Psoas muscle (tissue), 8 donors: Measurements from ENCODE around the gene CCDC40. TPM values are rescaled to one million over a fixed set of nuclear protein-coding genes. Genes with fewer than 3 reads are reported as not detected.
A peak's percentile ranks its signal among the peaks of the same experiment; 100 is the strongest.
"Not testable (repeated sequence)": the region's sequence is repeated elsewhere in the genome, so short reads cannot be mapped to it uniquely, and the experiment has no call there.

Source experiments
- ATAC-seq, 4 donors: fragments of 200-7000 bp; cut with Tn5 transposase; one replicate each; pipeline ENCODE4 v1.9.1; 2020; ENCODE audit warnings: moderate library complexity in 3 of 4, mild to moderate bottlenecking in 2 of 4
- DNase-seq, 2 donors: peaks; one replicate each; pipeline ENCODE4 v3.0.0-alpha.2; 2020
- H3K27ac ChIP-seq: fragments of 200-600 bp; one replicate; pipeline ENCODE4 v1.8.0; 2022
- H3K27me3 ChIP-seq, 3 donors: fragments of 200-600 bp in 1 of 3; one replicate each; pipeline versions ENCODE4 v1.6.1 to v1.8.0; 2013 to 2022; ENCODE audit warnings: low read length in 2 of 3, mild to moderate bottlenecking in 2 of 3, moderate library complexity in 1 of 3; ENCODE audit not compliant: insufficient read depth in 3 of 3
- H3K36me3 ChIP-seq, 2 donors: fragments of 200-600 bp in 1 of 2; one replicate each; pipeline versions ENCODE4 v1.6.1 to v1.8.0; 2013 to 2022; ENCODE audit warnings: low read depth in 1 of 2, mild to moderate bottlenecking in 1 of 2, moderate library complexity in 1 of 2; ENCODE audit not compliant: insufficient read depth in 1 of 2
- H3K4me1 ChIP-seq: fragments of 200-600 bp; one replicate; pipeline ENCODE4 v1.8.0; 2022
- H3K4me3 ChIP-seq: fragments of 200-600 bp; one replicate; pipeline ENCODE4 v1.8.0; 2022; ENCODE audit warnings: mild to moderate bottlenecking
- H3K9me3 ChIP-seq: fragments of 200-600 bp; one replicate; pipeline ENCODE4 v1.8.0; 2022
- WGBS, 3 donors: extraction: QIAGEN DNeasy Blood & Tissue Kit; methylation state at CpG; one replicate each; pipeline versions ENCODE4 v1.1.6 to v1.1.7; 2013; 5-methylcytosine and 5-hydroxymethylcytosine counted together
- intact Hi-C, 2 donors: fragments of 100-400 bp; cut with DNase I; formaldehyde crosslinking; loops; one replicate each; pipeline versions ENCODE4 v1.11.0 to v1.14.2; 2022
- polyA plus RNA-seq, 3 donors: library from polyadenylated mRNA; stranded (reverse); fragments of 200-250 nt; gene quantifications; one replicate each; pipeline ENCODE4 v1.2.3, GENCODE V29; 2013
- total RNA-seq, 4 donors: library from RNA; stranded (reverse); fragmentation: NEBNext Ultra II Directional in 2 of 4; extraction: Animal tissue kit (Norgen Biotek cat#: 25700) in 2 of 4; gene quantifications; one replicate each; pipeline versions ENCODE4 v1.2.1 to v1.2.4, GENCODE V29; 2021 to 2023
- TF ChIP-seq, protein P1 (sequence below): fragments of 200-600 bp; IDR thresholded peaks from one replicate; pipeline ENCODE4 v1.8.0; 2022; ENCODE audit warnings: antibody characterized with exemption
- donor health status: healthy with polysubstance abuse.
- donor health status: DM: no; HTN: no; CAD: no; lungs with moderate emphysema.
- donor health status: Bipolar disorder and iron deficiency.
- donor health status: healthy.
- donor health status: DM: yes; HTN: yes; CAD: no.
- donor health status: DM: no; HTN: no; CAD: no.
- donor health status: DM: no; HTN: no; CAD: no.
- donor health status: DM: yes; HTN: yes; CAD: no.

The CCDC40 gene
- total and polyA plus RNA-seq, 7 donors = 0.51 to 1.9 (median 1.4) TPM

DNA sequence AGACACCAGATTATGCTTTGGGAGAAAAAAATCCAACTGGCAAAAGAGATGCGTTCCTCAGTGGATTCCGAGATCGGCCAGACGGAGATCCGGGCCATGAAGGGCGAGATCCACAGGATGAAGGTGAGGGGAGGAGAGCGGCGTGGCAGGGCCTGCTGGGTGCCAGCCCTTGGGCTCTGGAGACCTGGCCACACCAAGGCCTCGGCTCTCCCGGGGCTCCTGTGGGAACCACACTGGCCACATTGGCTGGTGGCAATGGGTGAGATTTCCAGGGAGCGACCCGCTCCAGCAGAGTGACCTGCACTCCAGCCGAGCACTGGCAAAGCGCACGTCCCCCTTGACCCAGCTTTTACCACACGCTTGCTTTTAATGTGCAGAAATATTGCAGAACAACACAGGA is 53.3 kb downstream of the CCDC40 start:
- TF ChIP-seq, protein P1, sequence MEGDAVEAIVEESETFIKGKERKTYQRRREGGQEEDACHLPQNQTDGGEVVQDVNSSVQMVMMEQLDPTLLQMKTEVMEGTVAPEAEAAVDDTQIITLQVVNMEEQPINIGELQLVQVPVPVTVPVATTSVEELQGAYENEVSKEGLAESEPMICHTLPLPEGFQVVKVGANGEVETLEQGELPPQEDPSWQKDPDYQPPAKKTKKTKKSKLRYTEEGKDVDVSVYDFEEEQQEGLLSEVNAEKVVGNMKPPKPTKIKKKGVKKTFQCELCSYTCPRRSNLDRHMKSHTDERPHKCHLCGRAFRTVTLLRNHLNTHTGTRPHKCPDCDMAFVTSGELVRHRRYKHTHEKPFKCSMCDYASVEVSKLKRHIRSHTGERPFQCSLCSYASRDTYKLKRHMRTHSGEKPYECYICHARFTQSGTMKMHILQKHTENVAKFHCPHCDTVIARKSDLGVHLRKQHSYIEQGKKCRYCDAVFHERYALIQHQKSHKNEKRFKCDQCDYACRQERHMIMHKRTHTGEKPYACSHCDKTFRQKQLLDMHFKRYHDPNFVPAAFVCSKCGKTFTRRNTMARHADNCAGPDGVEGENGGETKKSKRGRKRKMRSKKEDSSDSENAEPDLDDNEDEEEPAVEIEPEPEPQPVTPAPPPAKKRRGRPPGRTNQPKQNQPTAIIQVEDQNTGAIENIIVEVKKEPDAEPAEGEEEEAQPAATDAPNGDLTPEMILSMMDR = no peak
- intact Hi-C loops = no loop called here
- ATAC-seq (no peak), DNase-seq (no peak)
- no peaks in the 10 kb centered on the region for H3K4me1 ChIP-seq
- no peaks in the 10 kb centered on the region for H3K27me3 ChIP-seq
- H3K27ac ChIP-seq = no peak overlapping the region
- no peaks in the 10 kb centered on the region for H3K36me3 ChIP-seq
- H3K4me3 ChIP-seq = no peak overlapping the region
- WGBS, 3 donors = 93 to 94% (median 94%) methylated on average over 16 of the region's 16 CpGs
- no peaks in the 10 kb centered on the region for H3K9me3 ChIP-seq

DNA sequence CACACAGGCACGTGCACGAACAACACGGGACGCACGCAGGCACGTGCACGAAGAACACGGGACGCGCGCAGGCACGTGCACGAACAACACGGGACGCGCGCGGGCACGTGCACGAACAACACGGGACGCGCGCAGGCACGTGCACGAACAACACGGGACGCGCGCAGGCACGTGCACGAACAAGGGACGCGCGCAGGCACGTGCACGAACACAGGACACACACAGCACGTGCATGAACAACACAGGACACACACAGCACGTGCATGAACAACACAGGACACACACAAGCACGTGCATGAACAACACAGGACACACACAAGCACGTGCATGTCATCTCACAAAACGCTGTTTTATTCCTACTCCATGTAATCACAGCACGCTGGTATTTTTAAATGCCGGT is 53.7 kb downstream of the CCDC40 start:
- H3K4me3 ChIP-seq, H3K4me1 ChIP-seq, DNase-seq, intact Hi-C loops, ATAC-seq, H3K27me3 ChIP-seq, H3K36me3 ChIP-seq, H3K9me3 ChIP-seq, H3K27ac ChIP-seq: not testable (repeated sequence)
- 93 to 95% (median 94%) methylated on average over 38 to 44 of the region's 44 CpGs for WGBS, 3 donors

DNA sequence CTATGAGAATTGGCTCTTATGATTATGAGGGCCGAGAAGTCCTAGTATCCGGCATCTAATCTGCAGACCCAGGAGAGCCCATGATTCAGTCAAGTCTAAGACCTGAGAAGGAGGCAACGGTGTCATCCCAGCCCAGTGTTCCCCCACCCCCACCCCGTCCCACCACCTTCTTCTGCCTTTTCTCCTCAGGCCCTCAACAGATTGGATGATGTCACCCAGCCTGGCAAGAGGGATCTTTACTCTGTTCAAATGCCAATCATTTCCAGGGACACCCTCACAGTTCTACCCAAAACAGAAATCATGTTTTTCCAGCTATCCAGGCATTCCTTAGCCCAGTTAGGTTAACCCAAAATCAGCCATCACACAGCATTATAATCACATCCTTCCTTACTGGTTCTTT is 54.9 kb downstream of the CCDC40 start:
- Histone ChIP-seq H3K27me3 (no peaks in the 10 kb centered on the region), H3K4me3 (no peak overlapping the region), H3K36me3 (no peaks in the 10 kb centered on the region), H3K9me3 (no peaks in the 10 kb centered on the region), H3K4me1 (no peaks in the 10 kb centered on the region), H3K27ac (no peak overlapping the region)
- ATAC-seq (no peak), DNase-seq (peak in 1 of 2 donors; percentile 3)
- WGBS, 3 donors = 87 to 91% (median 88%) methylated on average over 4 of the region's 4 CpGs
- intact Hi-C loops = no loop called here
- TF ChIP-seq, protein P1 = no peak

DNA sequence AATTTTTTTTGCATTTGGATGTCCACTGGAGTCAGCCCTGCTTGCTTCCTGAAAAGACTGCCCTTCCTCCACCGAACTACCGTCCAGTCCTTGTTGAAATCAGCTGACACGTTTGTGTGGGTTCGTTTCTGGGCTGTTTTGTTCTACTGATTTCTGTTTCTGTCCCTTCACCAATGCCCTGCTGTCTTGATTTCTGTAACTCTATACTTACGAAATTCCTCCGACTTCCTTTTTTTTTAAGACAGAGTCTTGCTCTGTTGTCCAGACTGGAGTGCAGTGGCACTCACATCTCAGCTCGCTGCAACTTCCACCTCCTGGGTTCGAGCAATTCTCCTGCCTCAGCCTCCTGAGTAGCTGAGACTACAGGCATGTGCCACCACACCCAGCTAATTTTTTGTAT is 56.5 kb downstream of the CCDC40 start:
- Histone ChIP-seq H3K9me3 (no peaks in the 10 kb centered on the region), H3K4me1 (no peaks in the 10 kb centered on the region), H3K36me3 (no peaks in the 10 kb centered on the region), H3K4me3 (no peak overlapping the region), H3K27ac (no peak overlapping the region), H3K27me3 (no peaks in the 10 kb centered on the region)
- DNase-seq = peak in 1 of 2 donors; percentile 36
- 65 to 73% (median 66%) methylated on average over 8 of the region's 8 CpGs for WGBS, 3 donors
- TF ChIP-seq, protein P1 = no peak
- no peak for ATAC-seq
- intact Hi-C loops = no loop called here

DNA sequence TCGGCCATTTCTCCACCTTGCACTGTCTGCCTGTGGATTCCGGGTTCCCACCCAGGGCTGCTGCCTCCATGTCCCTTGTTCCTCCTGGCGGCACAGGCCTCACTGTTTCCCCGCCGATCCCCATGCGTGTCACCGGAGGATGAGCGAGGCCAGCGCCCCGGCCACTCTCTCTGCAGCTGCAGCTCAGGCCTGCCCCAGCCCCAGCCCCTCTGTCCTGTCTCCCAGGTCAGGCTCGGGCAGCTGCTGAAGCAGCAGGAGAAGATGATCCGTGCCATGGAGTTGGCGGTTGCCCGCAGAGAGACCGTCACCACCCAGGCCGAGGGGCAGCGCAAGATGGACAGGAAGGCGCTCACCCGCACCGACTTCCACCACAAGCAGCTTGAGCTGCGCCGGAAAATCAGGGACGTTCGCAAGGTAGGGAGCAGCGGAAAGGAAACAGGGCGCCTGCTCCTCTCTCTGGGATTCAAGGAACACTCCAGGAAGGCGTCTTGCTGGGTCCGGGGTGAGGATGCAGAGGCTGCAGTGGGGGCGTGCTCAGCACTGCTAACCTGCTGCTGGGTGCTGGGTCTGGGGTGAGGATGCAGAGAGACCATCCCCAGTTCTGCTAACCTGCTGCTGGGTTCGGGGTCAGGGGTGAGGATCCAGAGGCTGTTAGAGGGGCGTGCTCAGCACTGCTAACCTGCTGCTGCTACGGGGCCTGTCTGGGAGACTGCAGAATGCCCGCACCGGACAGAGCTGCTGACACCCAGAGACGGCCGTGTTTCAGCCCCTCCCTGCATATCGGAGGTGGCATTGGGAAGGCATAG is 58.8 kb downstream of the CCDC40 start:
- TF ChIP-seq, protein P1 = no peak
- H3K9me3 ChIP-seq = no peaks in the 10 kb centered on the region
- ATAC-seq (no peak), DNase-seq (peak in 1 of 2 donors; percentile 40)
- H3K27ac ChIP-seq = no peak overlapping the region
- H3K36me3 ChIP-seq = no peaks in the 10 kb centered on the region
- WGBS, 3 donors = 75 to 80% (median 76%) methylated on average over 37 of the region's 37 CpGs
- H3K4me1 ChIP-seq = no peaks in the 10 kb centered on the region
- intact Hi-C loops = no loop called here
- H3K27me3 ChIP-seq = no peaks in the 10 kb centered on the region
- H3K4me3 ChIP-seq = no peak overlapping the region
